OCI-LY3 (cell line): ENCODE data around the gene NOL12.

Experiments used
- H2AFZ ChIP-seq: fragments of 200-600, 300-600 bp; shearing (Covaris generic); 2 replicates; pipeline ENCODE4 v1.6.0; 2014; ENCODE audit warnings: antibody characterized with exemption, low read depth, low read length
- H3K27ac ChIP-seq: fragments of 200-600, 300-600 bp; sonication (generic); 2 replicates; pipeline ENCODE4 v1.5.1; 2014; ENCODE audit warnings: mild to moderate bottlenecking, low read length, moderate library complexity, mixed read lengths
- H3K27me3 ChIP-seq: fragments of 200-600, 300-600 bp; sonication (generic); 2 replicates; pipeline ENCODE4 v1.6.1; 2014; ENCODE audit warnings: low read depth, low read length, mixed read lengths
- H3K36me3 ChIP-seq: fragments of 200-600, 300-600 bp; sonication (generic); replicated peaks from 2 replicates; pipeline ENCODE3; 2014; ENCODE audit warnings: low read depth, low read length, mixed read lengths
- H3K4me1 ChIP-seq: fragments of 300-600, 200-600 bp; sonication (generic); 2 replicates; pipeline ENCODE4 v1.6.1; 2014; ENCODE audit warnings: low read length, mixed read lengths
- H3K4me2 ChIP-seq: fragments of 200-600, 300-600 bp; sonication (generic); 2 replicates; pipeline ENCODE4 v1.6.1; 2014; ENCODE audit warnings: low read length, mixed read lengths
- H3K4me3 ChIP-seq: fragments of 300-600, 200-600 bp; sonication (generic); 2 replicates; pipeline ENCODE4 v1.5.1; 2014; ENCODE audit warnings: antibody characterized with exemption, mild to moderate bottlenecking, low read length, moderate library complexity
- H3K79me2 ChIP-seq: fragments of 300-600, 200-600 bp; shearing (Covaris generic); 2 replicates; pipeline ENCODE4 v1.6.1; 2014; ENCODE audit warnings: mild to moderate bottlenecking, low read length, mixed read lengths
- H3K9ac ChIP-seq: fragments of 300-600, 200-600 bp; shearing (Covaris generic); 2 replicates; pipeline ENCODE4 v1.6.0; 2014; ENCODE audit warnings: mild to moderate bottlenecking, low read length, moderate library complexity
- H3K9me3 ChIP-seq: fragments of 200-600, 300-600 bp; shearing (Covaris generic); 2 replicates; pipeline ENCODE4 v1.6.1; 2014; ENCODE audit warnings: low read length, mixed read lengths; ENCODE audit not compliant: insufficient read depth
- H4K20me1 ChIP-seq: fragments of 200-600, 300-600 bp; sonication (generic); 2 replicates; pipeline ENCODE4 v1.6.1; 2016; ENCODE audit warnings: low read length, mixed read lengths; ENCODE audit not compliant: insufficient read depth
- CTCF ChIP-seq: fragments of 200-600, 300-600 bp; sonication (generic); IDR thresholded peaks from 2 replicates; pipeline ENCODE4 v1.5.1; 2014; ENCODE audit warnings: antibody characterized with exemption, low read length, low read depth
- EZH2phosphoT487 ChIP-seq: fragments of 200-600 bp; shearing (Covaris generic); IDR thresholded peaks from 2 replicates; pipeline ENCODE4 v1.6.1; 2018; ENCODE audit warnings: antibody characterized with exemption, mixed run types, low read depth

Gene NOL12

GRCh38 chr22:37639070-37639760 is 46.9 kb upstream of the NOL12 start, which contains the start of gene SH3BP1:
TSS of gene SH3BP1 (plus strand) at chr22:37639669. CDS start at chr22:37639788, 119 bp downstream.
- Histone ChIP-seq H3K9me3 (no peaks in the 10 kb centered on the region), H3K4me2 (peak within 1 kb of the TSS; percentile 90), H3K4me3 (peak within 1 kb of the TSS; percentile 94), H3K9ac (peak within 1 kb of the TSS; percentile 99), H3K36me3 (peaks cover 21% of the 10 kb centered on the region), H2AFZ (peak within 1 kb of the TSS; percentile 43; the same call in 1 of the 2 replicates), H3K79me2 (peaks cover 36% of the 10 kb centered on the region), H3K27me3 (no peaks in the 10 kb centered on the region), H3K27ac (peak within 1 kb of the TSS; percentile 80), H4K20me1 (peaks cover 4% of the 10 kb centered on the region; the same call in 1 of the 2 replicates), H3K4me1 (peaks cover 63% of the 10 kb centered on the region)
- TF ChIP-seq EZH2phosphoT487 (no peak), CTCF (no peak)

- TF ChIP-seq EZH2phosphoT487 = no peak
- no peak for TF ChIP-seq CTCF
- no peaks in the 10 kb centered on the region for H3K27me3 ChIP-seq
- H3K4me3 ChIP-seq = peak overlapping the region; percentile 94
- H2AFZ ChIP-seq = no peak overlapping the region
- peak overlapping the region; percentile 99 for H3K9ac ChIP-seq
- H3K4me2 ChIP-seq = peak overlapping the region; percentile 90
- H3K27ac ChIP-seq = peak overlapping the region; percentile 80
- no peaks in the 10 kb centered on the region for H3K9me3 ChIP-seq
- H3K36me3 ChIP-seq = peaks cover 29% of the 10 kb centered on the region
- H3K4me1 ChIP-seq = peaks cover 55% of the 10 kb centered on the region
- H3K79me2 ChIP-seq = peaks cover 36% of the 10 kb centered on the region
- H4K20me1 ChIP-seq = peaks cover 4% of the 10 kb centered on the region; the same call in 1 of the 2 replicates
Measured at GRCh38 chr22:37639771-37640590, 46.2 kb upstream of the NOL12 start.

- Histone ChIP-seq H3K27me3 (no peaks in the 10 kb centered on the region), H2AFZ (no peak overlapping the region), H3K79me2 (peaks cover 36% of the 10 kb centered on the region), H3K9me3 (no peaks in the 10 kb centered on the region), H3K27ac (peak overlapping the region; percentile 80), H4K20me1 (peaks cover 4% of the 10 kb centered on the region; the same call in 1 of the 2 replicates), H3K4me1 (peaks cover 46% of the 10 kb centered on the region), H3K4me2 (peak overlapping the region; percentile 90), H3K4me3 (peak overlapping the region; percentile 94), H3K36me3 (peaks cover 35% of the 10 kb centered on the region), H3K9ac (peak overlapping the region; percentile 99)
- no peak for TF ChIP-seq EZH2phosphoT487
- peak; percentile 12; the same call in 1 of the 2 replicates for TF ChIP-seq CTCF
Measured at GRCh38 chr22:37640591-37641560, 45.3 kb upstream of the NOL12 start.
